PC-9 (cell line): ENCODE data around the gene TMA7. TPM values are rescaled to one million over a fixed set of nuclear protein-coding genes. Genes with fewer than 3 reads are reported as not detected.

ENCODE experiments used
- BruUV-seq: library from RNA; stranded (reverse); fragments of 400-500 nt; replicated peaks from 2 replicates; lab custom pipeline; 2021; lab: Mats Ljungman, UMichigan
- CTCF ChIA-PET: fragments of 300-600 bp; sonication (Branson Sonifier 250); formaldehyde crosslinking; loops from one replicate; lab custom pipeline; 2022; ENCODE audit warnings: antibody characterized with exemption; lab: Charles Lee
- POLR2A ChIA-PET: fragments of 300-600 bp; sonication (Branson Sonifier 250); formaldehyde crosslinking; loops from one replicate; lab custom pipeline; 2022; ENCODE audit warnings: antibody characterized with exemption; ENCODE audit not compliant: unreplicated experiment; lab: Charles Lee
- DNase-seq, 2 experiments: peaks; one replicate each; pipeline versions ENCODE4 v3.0.0 to v3.0.0-alpha.2; 2015 to 2022; ENCODE audit warnings: mixed read lengths in 1 of 2
- H2AFZ ChIP-seq: fragments of 200-600 bp; sonication (generic); 2 replicates; pipeline ENCODE4 v1.8.1; 2017; ENCODE audit warnings: antibody characterized with exemption
- H3F3A ChIP-seq: fragments of 200-600 bp; sonication (generic); 2 replicates; pipeline ENCODE4 v1.8.1; 2017; ENCODE audit warnings: antibody characterized with exemption, mild to moderate bottlenecking, low read depth; ENCODE audit not compliant: insufficient read depth
- H3K27ac ChIP-seq: fragments of 200-600 bp; sonication (generic); 2 replicates; pipeline ENCODE4 v1.6.1; 2016; ENCODE audit warnings: mixed run types
- H3K27me3 ChIP-seq: fragments of 200-600 bp; sonication (generic); 2 replicates; pipeline ENCODE4 v1.6.1; 2016; ENCODE audit warnings: low read depth, mixed run types; ENCODE audit not compliant: insufficient read depth
- H3K36me3 ChIP-seq: fragments of 200-600 bp; sonication (generic); 2 replicates; pipeline ENCODE4 v1.6.1; 2016; ENCODE audit warnings: low read depth, mixed run types
- H3K4me1 ChIP-seq: fragments of 200-600 bp; sonication (generic); replicated peaks from 2 replicates; pipeline ENCODE4 v1.6.1; 2016; ENCODE audit warnings: mixed run types; ENCODE audit not compliant: insufficient read depth
- H3K4me2 ChIP-seq: fragments of 200-600 bp; sonication (generic); 2 replicates; pipeline ENCODE4 v1.6.1; 2017; ENCODE audit warnings: mixed run types
- H3K4me3 ChIP-seq: fragments of 200-600 bp; sonication (generic); 2 replicates; pipeline ENCODE4 v1.6.1; 2016; ENCODE audit warnings: mixed run types
- H3K79me2 ChIP-seq: fragments of 200-600 bp; sonication (generic); 2 replicates; pipeline ENCODE4 v1.6.1; 2017; ENCODE audit warnings: low read depth, mixed run types
- H3K9me2 ChIP-seq: fragments of 200-600 bp; sonication (generic); 2 replicates; pipeline ENCODE4 v1.8.1; 2017; ENCODE audit warnings: mild to moderate bottlenecking; ENCODE audit not compliant: insufficient read depth
- H3K9me3 ChIP-seq: fragments of 200-600 bp; sonication (generic); 2 replicates; pipeline ENCODE4 v1.8.1; 2016; ENCODE audit warnings: low read depth; ENCODE audit not compliant: insufficient read depth
- H4K20me1 ChIP-seq: fragments of 200-600 bp; sonication (generic); 2 replicates; pipeline ENCODE4 v1.8.1; 2017; ENCODE audit not compliant: insufficient read depth
- CTCF ChIP-seq: fragments of 200-600 bp; sonication (generic); conservative IDR thresholded peaks from 2 replicates; pipeline ENCODE4 v1.6.1; 2017; ENCODE audit warnings: mixed run types, antibody characterized with exemption, mild to moderate bottlenecking, moderate library complexity
- EZH2 ChIP-seq: fragments of 200-600 bp; sonication (generic); IDR thresholded peaks from 2 replicates; pipeline ENCODE4 v1.8.0; 2017; ENCODE audit warnings: antibody characterized with exemption, low read depth
- intact Hi-C: fragments of 100-400 bp; cut with micrococcal nuclease; formaldehyde crosslinking; loops from one replicate; pipeline ENCODE4 v1.10.0; 2022; ENCODE audit not compliant: unreplicated experiment
- total RNA-seq: library from RNA; stranded (reverse); gene quantifications from 2 replicates; pipeline ENCODE4 v1.2.3, GENCODE V29; 2021

TMA7 gene
- total RNA-seq, 1 experiment from 2014 or later: 314 TPM

- CTCF ChIA-PET: no interaction called here
- H3K36me3 ChIP-seq: no peaks in the 10 kb centered on the region
- BruUV-seq: no TSS peak
Observed at GRCh38 chr3:48411606-48412374, 28.3 kb upstream of the TMA7 start.

GRCh38 chr3:48412375-48413001 lies 27.6 kb upstream of the TMA7 start:
- Histone ChIP-seq H3K9me3 (no peaks in the 10 kb centered on the region), H3K79me2 (no peaks in the 10 kb centered on the region), H3K27me3 (no peaks in the 10 kb centered on the region), H4K20me1 (no peaks in the 10 kb centered on the region), H3K27ac (no peak overlapping the region), H3F3A (no peaks in the 10 kb centered on the region), H3K9me2 (no peaks in the 10 kb centered on the region), H2AFZ (no peak overlapping the region), H3K4me1 (no peaks in the 10 kb centered on the region), H3K4me3 (no peak overlapping the region), H3K36me3 (no peaks in the 10 kb centered on the region), H3K4me2 (no peak overlapping the region)
- no TSS peak for BruUV-seq
- DNase-seq: no peak
- no peak for TF ChIP-seq EZH2
- TF ChIP-seq CTCF: no peak
- POLR2A ChIA-PET: interaction anchor here (0.5 kb wide), 1 partner anchor 62 kb away, joined by 3 read pairs; no protein-coding TSS in a partner anchor
- CTCF ChIA-PET: no interaction called here
- intact Hi-C loops: no loop called here

More at GRCh38 chr3:48411606-48412374, 28.3 kb upstream of the TMA7 start:
- Histone ChIP-seq H3K4me1 (no peaks in the 10 kb centered on the region), H3K4me3 (no peak overlapping the region), H4K20me1 (no peaks in the 10 kb centered on the region), H3K9me2 (no peaks in the 10 kb centered on the region), H3K79me2 (no peaks in the 10 kb centered on the region), H3K27ac (no peak overlapping the region), H3F3A (no peaks in the 10 kb centered on the region), H3K4me2 (no peak overlapping the region), H3K9me3 (no peaks in the 10 kb centered on the region), H2AFZ (no peak overlapping the region), H3K27me3 (no peaks in the 10 kb centered on the region)
- POLR2A ChIA-PET: interaction anchor here (0.5 kb wide), 1 partner anchor 61 kb away, joined by 3 read pairs; no protein-coding TSS in a partner anchor
- TF ChIP-seq EZH2 (no peak), CTCF (no peak)
- DNase-seq: no peak
- intact Hi-C loops: no loop called here

DNA sequence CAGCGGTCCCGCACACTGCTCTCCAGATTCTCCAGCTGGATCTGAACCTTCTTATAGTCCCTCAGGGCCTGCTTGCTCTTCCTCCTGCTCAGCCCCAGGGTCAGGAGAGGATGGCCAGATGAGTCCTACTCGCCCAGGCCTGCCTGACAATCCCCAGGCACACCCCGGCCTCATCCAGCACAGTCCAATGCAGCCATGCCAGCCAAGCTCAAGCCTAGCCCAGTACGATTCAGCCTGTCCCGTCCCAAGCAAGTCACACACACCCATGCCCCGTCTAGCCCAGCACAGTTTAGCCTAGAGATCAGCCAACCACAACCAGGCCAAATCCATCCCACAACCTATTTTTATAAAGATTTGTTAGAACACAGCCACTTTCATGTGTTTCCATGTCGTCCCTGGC lies 27.0 kb upstream of the TMA7 start:
- Histone ChIP-seq H3K27ac (no peak overlapping the region), H3K4me2 (no peak overlapping the region), H3K27me3 (no peaks in the 10 kb centered on the region), H2AFZ (no peak overlapping the region), H3K4me3 (no peak overlapping the region), H4K20me1 (no peaks in the 10 kb centered on the region), H3K4me1 (no peaks in the 10 kb centered on the region), H3K36me3 (no peaks in the 10 kb centered on the region), H3F3A (no peaks in the 10 kb centered on the region), H3K9me3 (no peaks in the 10 kb centered on the region), H3K9me2 (no peaks in the 10 kb centered on the region), H3K79me2 (no peaks in the 10 kb centered on the region)
- ChIA-PET CTCF (no interaction called here), POLR2A (no interaction called here)
- no TSS peak for BruUV-seq
- no peak for DNase-seq
- no peak for TF ChIP-seq CTCF
- TF ChIP-seq EZH2: no peak
- intact Hi-C loops: no loop called here
